HCT116 (cell line): ENCODE measurements around the gene CCDC120. TPM values are rescaled to one million over a fixed set of nuclear protein-coding genes. Genes with fewer than 3 reads are reported as not detected.

ENCODE experiments used
- total RNA-seq: library from RNA; stranded (reverse); gene quantifications from one replicate; pipeline ENCODE4 v1.2.1, GENCODE V29; 2021; ENCODE audit not compliant: unreplicated experiment

CCDC120 gene
- total RNA-seq, 1 experiment from 2014 or later, result 13.5 TPM

Other genes with a start within 250 kb of the CCDC120 start
- gene ERAS, start 232.5 kb upstream of the CCDC120 start, total RNA-seq, result not detected
- gene PCSK1N, start 223.4 kb upstream of the CCDC120 start, total RNA-seq, result 0.22 TPM
- gene TIMM17B, start 161.2 kb upstream of the CCDC120 start, total RNA-seq, result 41.7 TPM
- gene PQBP1, start 161.1 kb upstream of the CCDC120 start, total RNA-seq, result 67.1 TPM
- gene SLC35A2, start 147.4 kb upstream of the CCDC120 start, total RNA-seq, result 35.0 TPM
- gene PIM2, start 140.0 kb upstream of the CCDC120 start, total RNA-seq, result 15.6 TPM
- 42.6 TPM for gene OTUD5, start 101.4 kb upstream of the CCDC120 start, total RNA-seq
- gene KCND1, start 87.2 kb upstream of the CCDC120 start, total RNA-seq, result 5.5 TPM
- 39.4 TPM for gene GRIPAP1, start 56.7 kb upstream of the CCDC120 start, total RNA-seq
- 17.1 TPM for gene TFE3, start 15.6 kb upstream of the CCDC120 start, total RNA-seq
- gene PRAF2, start 15.0 kb downstream of the CCDC120 start, total RNA-seq, result 18.8 TPM
- gene WDR45, start 20.9 kb downstream of the CCDC120 start, total RNA-seq, result 41.7 TPM
- 21.7 TPM for gene GPKOW, start 64.7 kb downstream of the CCDC120 start, total RNA-seq
- gene MAGIX, start 103.8 kb downstream of the CCDC120 start, total RNA-seq, result 2.6 TPM
- 207 TPM for gene PLP2, start 112.9 kb downstream of the CCDC120 start, total RNA-seq
- gene PRICKLE3, start 127.4 kb downstream of the CCDC120 start, total RNA-seq, result 27.8 TPM
- 1.2 TPM for gene SYP, start 141.2 kb downstream of the CCDC120 start, total RNA-seq
- gene CACNA1F, start 174.3 kb downstream of the CCDC120 start, total RNA-seq, result not detected
- 10.4 TPM for gene CCDC22, start 176.5 kb downstream of the CCDC120 start, total RNA-seq
- 0.15 TPM for gene FOXP3, start 205.7 kb downstream of the CCDC120 start, total RNA-seq
- gene PPP1R3F, start 210.8 kb downstream of the CCDC120 start, total RNA-seq, result 1.6 TPM
- not detected for gene GAGE10, start 244.6 kb downstream of the CCDC120 start, total RNA-seq